Hepatocyte (in vitro differentiated cells): Measurements from ENCODE around the gene GASK1A. TPM values are rescaled to one million over a fixed set of nuclear protein-coding genes. Genes with fewer than 3 reads are reported as not detected.

Experiments
- DNase-seq: peaks from one replicate; pipeline ENCODE4 v3.0.0-alpha.2; 2016; ENCODE audit warnings: low spot score
- H2AFZ ChIP-seq: fragments of 200-600 bp; sonication (generic); 2 replicates; pipeline ENCODE4 v1.6.0; 2016; ENCODE audit warnings: antibody characterized with exemption, mild to moderate bottlenecking
- H3K27ac ChIP-seq: fragments of 200-600 bp; sonication (generic); 2 replicates; pipeline ENCODE4 v1.5.1; 2016; ENCODE audit warnings: mild to moderate bottlenecking
- H3K27me3 ChIP-seq: fragments of 200-600 bp; sonication (generic); 2 replicates; pipeline ENCODE4 v1.6.1; 2016
- H3K36me3 ChIP-seq: fragments of 200-600 bp; sonication (generic); replicated peaks from 2 replicates; pipeline ENCODE4 v1.5.1; 2016; ENCODE audit warnings: low read depth; ENCODE audit not compliant: insufficient read depth
- H3K4me1 ChIP-seq: fragments of 200-600 bp; sonication (generic); 2 replicates; pipeline ENCODE4 v1.5.1; 2016; ENCODE audit warnings: mild to moderate bottlenecking, moderate library complexity; ENCODE audit not compliant: insufficient read depth
- H3K4me2 ChIP-seq: fragments of 200-600 bp; sonication (generic); 2 replicates; pipeline ENCODE4 v1.6.0; 2016
- H3K4me3 ChIP-seq: fragments of 200-600 bp; sonication (generic); 2 replicates; pipeline ENCODE4 v1.5.1; 2016; ENCODE audit warnings: mild to moderate bottlenecking
- H3K79me2 ChIP-seq: fragments of 200-600 bp; sonication (generic); 2 replicates; pipeline ENCODE4 v1.6.0; 2017; ENCODE audit warnings: mild to moderate bottlenecking
- H3K9me2 ChIP-seq: fragments of 200-600 bp; sonication (generic); replicated peaks from 2 replicates; pipeline ENCODE4 v1.6.0; 2017; ENCODE audit warnings: mild to moderate bottlenecking; ENCODE audit not compliant: insufficient read depth
- H3K9me3 ChIP-seq: fragments of 200-600 bp; sonication (generic); 2 replicates; pipeline ENCODE4 v1.5.1; 2016; ENCODE audit warnings: low read depth, mild to moderate bottlenecking
- H4K20me1 ChIP-seq: fragments of 200-600 bp; sonication (generic); 2 replicates; pipeline ENCODE4 v1.6.0; 2016; ENCODE audit warnings: mild to moderate bottlenecking; ENCODE audit not compliant: insufficient read depth, poor library complexity, severe bottlenecking
- EZH2 ChIP-seq: fragments of 200-600 bp; sonication (generic); IDR thresholded peaks from 2 replicates; pipeline ENCODE4 v1.6.1; 2016; ENCODE audit warnings: antibody characterized with exemption, mild to moderate bottlenecking, borderline replicate concordance
- EZH2phosphoT487 ChIP-seq: fragments of 200-600 bp; sonication (generic); IDR thresholded peaks from one replicate; pipeline ENCODE4 v1.6.1; 2018; ENCODE audit warnings: antibody characterized with exemption, mild to moderate bottlenecking, low read depth, moderate library complexity; ENCODE audit not compliant: unreplicated experiment, severe bottlenecking
- WGBS: methylation state at CpG from one replicate; pipeline ENCODE4 v1.1.6; 2016; ENCODE audit warnings: low lambda C conversion rate; ENCODE audit errors: missing lambda C conversion rate; 5-methylcytosine and 5-hydroxymethylcytosine counted together
- polyA plus RNA-seq: library from polyadenylated mRNA; unstranded; fragments of >200 nt; fragmentation: Nextera tagmentation; extraction: Ambion mirVana; gene quantifications from 2 replicates; pipeline ENCODE4 v1.2.1, GENCODE V29; 2016
- total RNA-seq: library from RNA; depleted of rRNA; stranded (reverse); fragments of >200 nt; gene quantifications from 2 replicates; pipeline ENCODE4 v1.2.3, GENCODE V29; 2014
- TF ChIP-seq, protein P1 (sequence below): fragments of 200-600 bp; sonication (generic); IDR thresholded peaks from 2 replicates; pipeline ENCODE4 v1.5.1; 2016; ENCODE audit warnings: antibody characterized with exemption, mild to moderate bottlenecking; ENCODE audit not compliant: poor library complexity

Gene GASK1A
- total and polyA plus RNA-seq, 2 experiments from 2014 or later: 1.1 to 2.1 TPM

DNA sequence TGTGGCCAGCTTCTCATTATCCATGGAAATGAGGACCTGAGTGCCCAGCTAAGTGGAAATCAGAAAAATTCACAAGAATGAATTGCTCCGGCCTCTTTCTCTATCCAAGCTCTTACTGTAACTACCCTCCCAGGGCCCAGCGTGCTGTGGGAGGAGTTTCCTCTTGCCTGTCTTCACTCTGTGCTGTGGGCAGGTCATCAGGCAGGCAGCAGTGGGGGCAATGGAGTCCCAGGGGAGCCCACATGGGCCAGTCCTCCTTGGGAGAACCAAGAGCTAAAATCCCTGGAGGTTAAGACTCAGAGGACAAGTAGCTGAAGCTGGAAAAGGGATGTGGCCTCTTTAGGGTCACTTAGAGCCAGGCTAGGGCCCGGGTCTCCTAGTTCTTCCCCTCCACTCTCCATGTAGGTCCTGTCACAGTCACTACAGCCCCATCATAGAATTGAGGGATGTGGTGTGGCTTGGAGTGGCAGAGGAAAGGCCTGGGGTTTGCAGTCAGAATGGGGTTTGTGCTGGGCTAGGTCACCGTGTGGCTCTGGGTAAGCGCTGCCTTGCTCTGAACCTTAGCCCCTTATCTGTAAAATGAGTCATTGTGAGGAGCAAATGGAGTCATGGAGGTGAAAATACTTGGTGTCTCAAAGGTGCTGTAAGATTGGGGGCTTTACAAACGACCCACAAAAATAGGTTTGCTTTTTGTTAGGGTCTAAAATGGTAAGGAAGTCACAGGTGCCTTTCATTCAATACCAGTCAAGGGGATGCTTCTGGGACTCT, 3.7 kb downstream of the GASK1A start:
- Histone ChIP-seq H3K4me2 (no peak overlapping the region), H3K79me2 (no peaks in the 10 kb centered on the region), H3K9me3 (no peaks in the 10 kb centered on the region), H2AFZ (no peak overlapping the region), H3K4me3 (no peak overlapping the region), H3K4me1 (peaks cover 8% of the 10 kb centered on the region), H3K36me3 (no peaks in the 10 kb centered on the region), H3K27ac (no peak overlapping the region), H4K20me1 (no peaks in the 10 kb centered on the region), H3K9me2 (no peaks in the 10 kb centered on the region), H3K27me3 (peaks cover 39% of the 10 kb centered on the region)
- no peak for DNase-seq
- TF ChIP-seq EZH2 (no peak), EZH2phosphoT487 (no peak)
- TF ChIP-seq, protein P1, sequence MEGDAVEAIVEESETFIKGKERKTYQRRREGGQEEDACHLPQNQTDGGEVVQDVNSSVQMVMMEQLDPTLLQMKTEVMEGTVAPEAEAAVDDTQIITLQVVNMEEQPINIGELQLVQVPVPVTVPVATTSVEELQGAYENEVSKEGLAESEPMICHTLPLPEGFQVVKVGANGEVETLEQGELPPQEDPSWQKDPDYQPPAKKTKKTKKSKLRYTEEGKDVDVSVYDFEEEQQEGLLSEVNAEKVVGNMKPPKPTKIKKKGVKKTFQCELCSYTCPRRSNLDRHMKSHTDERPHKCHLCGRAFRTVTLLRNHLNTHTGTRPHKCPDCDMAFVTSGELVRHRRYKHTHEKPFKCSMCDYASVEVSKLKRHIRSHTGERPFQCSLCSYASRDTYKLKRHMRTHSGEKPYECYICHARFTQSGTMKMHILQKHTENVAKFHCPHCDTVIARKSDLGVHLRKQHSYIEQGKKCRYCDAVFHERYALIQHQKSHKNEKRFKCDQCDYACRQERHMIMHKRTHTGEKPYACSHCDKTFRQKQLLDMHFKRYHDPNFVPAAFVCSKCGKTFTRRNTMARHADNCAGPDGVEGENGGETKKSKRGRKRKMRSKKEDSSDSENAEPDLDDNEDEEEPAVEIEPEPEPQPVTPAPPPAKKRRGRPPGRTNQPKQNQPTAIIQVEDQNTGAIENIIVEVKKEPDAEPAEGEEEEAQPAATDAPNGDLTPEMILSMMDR: no peak
- WGBS: 68% methylated on average over 6 of the region's 6 CpGs

DNA sequence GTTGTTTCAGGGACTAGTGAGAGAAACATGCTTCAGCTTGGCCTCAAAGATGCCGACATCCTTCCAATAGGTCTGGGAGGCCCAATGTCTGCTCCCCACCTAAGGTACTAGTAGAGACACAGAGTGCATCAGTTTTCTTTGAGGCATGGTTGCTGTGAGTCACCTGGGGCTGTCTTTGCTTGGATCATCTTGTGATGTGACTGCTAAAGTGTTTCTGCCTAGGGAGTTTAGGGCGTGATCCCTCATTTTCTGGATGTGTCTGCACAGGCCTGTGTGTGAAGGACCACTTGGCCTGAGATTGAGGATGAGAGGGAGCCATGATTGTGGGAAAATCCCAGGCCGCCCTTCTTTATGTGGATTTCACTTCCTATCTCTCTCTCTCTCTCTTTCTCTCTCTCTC, 4.8 kb downstream of the GASK1A start:
- DNase-seq: no peak
- peaks cover 6% of the 10 kb centered on the region for H3K4me1 ChIP-seq
- 96% methylated on average over 3 of the region's 3 CpGs for WGBS
- H3K27ac ChIP-seq: no peak overlapping the region
- H2AFZ ChIP-seq: no peak overlapping the region
- TF ChIP-seq EZH2phosphoT487 (no peak), EZH2 (no peak)
- TF ChIP-seq, protein P1: no peak
- no peak overlapping the region for H3K4me3 ChIP-seq
- H4K20me1 ChIP-seq: no peaks in the 10 kb centered on the region
- no peaks in the 10 kb centered on the region for H3K9me3 ChIP-seq
- H3K9me2 ChIP-seq: no peaks in the 10 kb centered on the region
- H3K27me3 ChIP-seq: peaks cover 28% of the 10 kb centered on the region
- no peaks in the 10 kb centered on the region for H3K79me2 ChIP-seq
- H3K36me3 ChIP-seq: no peaks in the 10 kb centered on the region
- H3K4me2 ChIP-seq: no peak overlapping the region

DNA sequence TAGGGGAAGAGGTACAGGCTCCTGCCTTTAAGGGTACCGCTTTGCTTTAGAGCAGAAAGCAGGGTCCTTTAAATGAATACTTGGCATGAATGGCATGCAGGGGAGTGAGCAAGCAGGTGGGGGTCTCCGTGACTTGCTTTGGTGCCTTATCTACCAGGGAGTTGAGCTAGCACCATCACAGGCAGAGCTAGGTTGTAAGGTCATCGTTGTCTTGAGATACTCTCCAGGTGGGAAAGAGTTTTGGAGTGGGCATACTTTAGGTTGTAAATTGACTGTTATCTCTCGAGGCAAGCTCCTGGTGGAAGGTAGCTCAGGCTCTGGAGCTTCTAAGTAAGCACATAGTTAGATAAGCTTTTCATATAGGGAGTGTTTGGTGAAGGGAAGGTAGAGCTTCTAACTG, 5.6 kb downstream of the GASK1A start:
- Histone ChIP-seq H3K4me2 (no peak overlapping the region), H3K9me2 (no peaks in the 10 kb centered on the region), H2AFZ (no peak overlapping the region), H3K4me3 (no peak overlapping the region), H3K4me1 (peaks cover 1% of the 10 kb centered on the region), H3K27me3 (peaks cover 23% of the 10 kb centered on the region), H4K20me1 (no peaks in the 10 kb centered on the region), H3K79me2 (no peaks in the 10 kb centered on the region), H3K27ac (no peak overlapping the region), H3K36me3 (no peaks in the 10 kb centered on the region), H3K9me3 (no peaks in the 10 kb centered on the region)
- DNase-seq: no peak
- WGBS: 43% methylated on average over 4 of the region's 4 CpGs
- TF ChIP-seq EZH2phosphoT487: no peak
- no peak for TF ChIP-seq EZH2
- TF ChIP-seq, protein P1: no peak

DNA sequence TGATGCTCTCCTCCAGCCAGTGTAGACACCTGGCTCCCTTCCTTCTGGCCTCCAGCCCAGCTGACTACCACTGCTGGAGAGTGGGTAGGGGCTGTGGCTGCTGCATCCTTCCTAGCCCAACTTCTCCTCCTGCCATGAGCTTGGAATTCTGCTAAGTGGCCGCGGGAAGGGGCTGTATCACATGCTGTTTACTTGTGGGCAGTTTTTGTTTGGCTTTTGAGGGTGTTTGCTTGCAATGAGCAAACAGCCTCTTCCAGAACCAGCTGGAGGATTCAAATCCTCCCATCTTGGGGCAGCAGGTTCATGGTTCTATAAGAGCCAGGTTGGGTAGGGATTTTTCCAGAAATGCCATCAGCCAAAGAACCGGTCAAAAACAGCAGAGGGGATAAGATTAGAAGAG, 9.0 kb downstream of the GASK1A start:
- Histone ChIP-seq H3K4me3 (no peak overlapping the region), H3K9me2 (no peaks in the 10 kb centered on the region), H3K27ac (no peak overlapping the region), H3K9me3 (no peaks in the 10 kb centered on the region), H3K27me3 (no peaks in the 10 kb centered on the region), H4K20me1 (no peaks in the 10 kb centered on the region), H3K36me3 (no peaks in the 10 kb centered on the region), H2AFZ (no peak overlapping the region), H3K79me2 (no peaks in the 10 kb centered on the region), H3K4me2 (no peak overlapping the region), H3K4me1 (no peaks in the 10 kb centered on the region)
- TF ChIP-seq EZH2 (no peak), EZH2phosphoT487 (no peak)
- TF ChIP-seq, protein P1: no peak
- WGBS: 65% methylated on average over 3 of the region's 3 CpGs
- DNase-seq: no peak
